ENCODE data around the gene DPH1. TPM values are rescaled to one million over a fixed set of nuclear protein-coding genes. Genes with fewer than 3 reads are reported as not detected.

DPH1 gene
- total RNA-seq, 4 donors from 2014 or later = 47.2 to 59.9 (median 57.7) TPM

- TF ChIP-seq CTCF (IDR thresholded peaks at IDR 0.05 in 4 of 5, conservative IDR thresholded peaks at IDR 0.05 in 1 of 5) = no peak
- TF ChIP-seq POLR2A (IDR thresholded peaks at IDR 0.05) = no peak
- in situ Hi-C loops (cut with MboI; ENCODE audit: low sequenced_read_pairs in 4 of 4) (loop anchor here in 1 of 4 donors (5.0 kb wide), 1 partner anchor 195 kb away; no protein-coding TSS in a partner anchor), intact Hi-C loops (cut with DNase I; ENCODE audit: low total_unique reads) (loop anchor here (5.0 kb wide), 3 partner anchors 285 to 350 kb away; partner anchors contain the start of genes MNT, SGSM2 and TSR1)
- ATAC-seq (no peak), DNase-seq (no peak)
- Histone ChIP-seq H3K27me3 (peaks cover 11 to 14% (median 14%) of the 10 kb centered on the region in 3 donors), H3K9me3 (no peaks in the 10 kb centered on the region), H3K36me3 (no peaks in the 10 kb centered on the region), H3K4me1 (peaks cover 10 to 26% of the 10 kb centered on the region in 2 donors), H3K4me3 (no peak overlapping the region), H3K27ac (peak overlapping the region in 3 of 4 donors; percentile 43 to 57 (median 51))
These were observed 22.1 kb downstream of the DPH1 start for GRCh38 chr17:2051933-2052559.

GRCh38 chr17:2053380-2054261 lies 23.7 kb downstream of the DPH1 start:
- TF ChIP-seq CTCF (IDR thresholded peaks at IDR 0.05 in 4 of 5, conservative IDR thresholded peaks at IDR 0.05 in 1 of 5) (peak; percentile 32 to 65 (median 53)), POLR2A (IDR thresholded peaks at IDR 0.05) (no peak)
- Histone ChIP-seq H3K4me3 (peak overlapping the region; percentile 47 to 62 (median 54)), H3K36me3 (no peaks in the 10 kb centered on the region), H3K4me1 (peaks cover 9 to 26% of the 10 kb centered on the region in 2 donors), H3K9me3 (no peaks in the 10 kb centered on the region), H3K27ac (peak overlapping the region; percentile 7 to 82 (median 74)), H3K27me3 (peaks cover 7 to 14% (median 9%) of the 10 kb centered on the region in 3 donors)
- ATAC-seq (no peak), DNase-seq (peak in 1 of 2 donors; percentile 51)
- intact Hi-C loops (cut with DNase I; ENCODE audit: low total_unique reads) (loop anchor here (1.0 to 5.0 kb wide), 5 partner anchors 125 to 349 kb away; partner anchors contain the start of genes MNT, SGSM2 and TSR1), in situ Hi-C loops (cut with MboI; ENCODE audit: low sequenced_read_pairs in 4 of 4) (loop anchor here in 1 of 4 donors (5.0 kb wide), 1 partner anchor 194 kb away; no protein-coding TSS in a partner anchor)

GRCh38 chr17:2054262-2054511 lies 24.2 kb downstream of the DPH1 start:
- peaks cover 1 to 14% (median 3%) of the 10 kb centered on the region in 3 donors for H3K27me3 ChIP-seq
- peak overlapping the region; percentile 7 to 82 (median 74) for H3K27ac ChIP-seq
- intact Hi-C loops (cut with DNase I; ENCODE audit: low total_unique reads) = loop anchor here (1.0 to 5.0 kb wide), 5 partner anchors 125 to 348 kb away; partner anchors contain the start of genes MNT, SGSM2 and TSR1
- DNase-seq (no peak), ATAC-seq (no peak)
- H3K36me3 ChIP-seq = no peaks in the 10 kb centered on the region
- H3K9me3 ChIP-seq = no peaks in the 10 kb centered on the region
- peaks cover 4 to 27% of the 10 kb centered on the region in 2 donors for H3K4me1 ChIP-seq
- H3K4me3 ChIP-seq = peak overlapping the region; percentile 47 to 62 (median 54)
- TF ChIP-seq CTCF (IDR thresholded peaks at IDR 0.05 in 4 of 5, conservative IDR thresholded peaks at IDR 0.05 in 1 of 5) (no peak), POLR2A (IDR thresholded peaks at IDR 0.05) (no peak)
- in situ Hi-C loops (cut with MboI; ENCODE audit: low sequenced_read_pairs in 4 of 4) = loop anchor here in 1 of 4 donors (5.0 kb wide), 1 partner anchor 193 kb away; no protein-coding TSS in a partner anchor

- DNase-seq (peak; percentile 52 to 63), ATAC-seq (peak; percentile 53 to 63)
- peaks cover 0 to 14% (median 0%) of the 10 kb centered on the region in 3 donors for H3K27me3 ChIP-seq
- H3K4me3 ChIP-seq = peak within 1 kb of the TSS; percentile 52 to 67 (median 64)
- TF ChIP-seq CTCF (IDR thresholded peaks at IDR 0.05 in 4 of 5, conservative IDR thresholded peaks at IDR 0.05 in 1 of 5) (peak; percentile 78 to 99 (median 98)), POLR2A (IDR thresholded peaks at IDR 0.05) (peak; percentile 55 to 71)
- H3K27ac ChIP-seq = peak within 1 kb of the TSS; percentile 70 to 82 (median 76)
- H3K4me1 ChIP-seq = peaks cover 0 to 28% of the 10 kb centered on the region in 2 donors
- H3K9me3 ChIP-seq = no peaks in the 10 kb centered on the region
- H3K36me3 ChIP-seq = no peaks in the 10 kb centered on the region
- intact Hi-C loops (cut with DNase I; ENCODE audit: low total_unique reads) (loop anchor here (1.0 to 5.0 kb wide), 6 partner anchors 38 to 348 kb away; partner anchors contain the start of genes MNT, SGSM2 and TSR1), in situ Hi-C loops (cut with MboI; ENCODE audit: low sequenced_read_pairs in 4 of 4) (loop anchor here in 1 of 4 donors (5.0 kb wide), 1 partner anchor 193 kb away; no protein-coding TSS in a partner anchor)
These were observed 24.7 kb downstream of the DPH1 start, which contains the start of gene HIC1 for GRCh38 chr17:2054512-2055291. Gene HIC1 (plus strand): TSS chr17:2055103. CDS start chr17:2056691, 1,588 bp downstream.
